Measurements from ENCODE around the gene FAAP24. TPM values are rescaled to one million over a fixed set of nuclear protein-coding genes. Genes with fewer than 3 reads are reported as not detected.
"Not testable (repeated sequence)": the region's sequence is repeated elsewhere in the genome, so short reads cannot be mapped to it uniquely, and the experiment has no call there.

FAAP24 gene
- total RNA-seq, 1 experiment from 2014 or later: 6.0 TPM

- not testable (repeated sequence) for H3K27ac ChIP-seq (ENCODE audit: insufficient read length, low read depth, low read length); H3K27me3 ChIP-seq (ENCODE audit: insufficient read depth, low read length); H3K4me2 ChIP-seq (ENCODE audit: insufficient read depth, insufficient read length, low read length); H3K9me3 Mint-ChIP-seq; H2AFZ ChIP-seq (ENCODE audit: low read length); H4K91ac ChIP-seq (ENCODE audit: insufficient read length, low read depth, low read length); H3K79me2 ChIP-seq (ENCODE audit: insufficient read depth, low read length); H4K20me1 ChIP-seq (ENCODE audit: control insufficient read depth, insufficient read depth, insufficient read length); H2BK20ac ChIP-seq (ENCODE audit: low read depth, low read length, poor library complexity, severe bottlenecking); H3K27me3 Mint-ChIP-seq (ENCODE audit: low read depth); H3K4me3 Mint-ChIP-seq; H3K14ac ChIP-seq (ENCODE audit: insufficient read depth, low read length); H2BK120ac ChIP-seq (ENCODE audit: low read depth, low read length, poor library complexity, severe bottlenecking); DNase-seq; H3K56ac ChIP-seq (ENCODE audit: insufficient read length, low read depth, low read length); H3K9me3 ChIP-seq (ENCODE audit: control insufficient read depth, low read depth, low read length); H2BK5ac ChIP-seq (ENCODE audit: insufficient read length, low read length); H4K8ac ChIP-seq (replicated peaks; ENCODE audit: insufficient read length, low read depth, low read length); H3K4me1 ChIP-seq (ENCODE audit: insufficient read depth, low read length); H3K79me1 ChIP-seq (ENCODE audit: insufficient read depth, low read depth, low read length, poor library complexity, severe bottlenecking); H3K4ac ChIP-seq (ENCODE audit: low read depth, low read length); H2BK12ac ChIP-seq (ENCODE audit: insufficient read length, low read depth, low read length); H3K9ac ChIP-seq (ENCODE audit: extremely low read depth, insufficient read length, low read length); H3K4me1 Mint-ChIP-seq; H3K27ac Mint-ChIP-seq; H3T11ph ChIP-seq (ENCODE audit: low read length); H4K5ac ChIP-seq (ENCODE audit: insufficient read length, low read depth, low read length); H3K23me2 ChIP-seq (ENCODE audit: insufficient read length, low read depth, low read length, poor library complexity, severe bottlenecking); H3K18ac ChIP-seq (ENCODE audit: insufficient read length, low read depth, low read length); H2AK5ac ChIP-seq (ENCODE audit: insufficient read length, low read length); H3K23ac ChIP-seq (ENCODE audit: insufficient read length, low read depth, low read length); H2BK15ac ChIP-seq (ENCODE audit: low read depth, low read length)
- H3K36me3 Mint-ChIP-seq (ENCODE audit: insufficient read depth in 1 of 3, low read depth in 3 of 3): peaks cover 10 to 63% (median 48%) of the 10 kb centered on the region in 3 experiments; a peak in 6 of 7 replicates
- no CpG with 5 or more reads among the region's 7 CpGs for WGBS (ENCODE audit: extremely low coverage, insufficient read length, low lambda C conversion rate)
Measured at GRCh38 chr19:32979807-32980206, 7.8 kb downstream of the FAAP24 start.

- not testable (repeated sequence) for H3K4me1 Mint-ChIP-seq; H3K56ac ChIP-seq (ENCODE audit: insufficient read length, low read depth, low read length); H3K9me3 ChIP-seq (ENCODE audit: control insufficient read depth, low read depth, low read length); H3K79me2 ChIP-seq (ENCODE audit: insufficient read depth, low read length); H4K20me1 ChIP-seq (ENCODE audit: control insufficient read depth, insufficient read depth, insufficient read length); H3K27ac ChIP-seq (ENCODE audit: insufficient read length, low read depth, low read length); H3K9ac ChIP-seq (ENCODE audit: extremely low read depth, insufficient read length, low read length); H3K4ac ChIP-seq (ENCODE audit: low read depth, low read length); H3K23ac ChIP-seq (ENCODE audit: insufficient read length, low read depth, low read length); H3T11ph ChIP-seq (ENCODE audit: low read length); H3K4me2 ChIP-seq (ENCODE audit: insufficient read depth, insufficient read length, low read length); DNase-seq; H3K23me2 ChIP-seq (ENCODE audit: insufficient read length, low read depth, low read length, poor library complexity, severe bottlenecking); H3K4me1 ChIP-seq (ENCODE audit: insufficient read depth, low read length); H2AFZ ChIP-seq (ENCODE audit: low read length); H4K8ac ChIP-seq (replicated peaks; ENCODE audit: insufficient read length, low read depth, low read length); H4K5ac ChIP-seq (ENCODE audit: insufficient read length, low read depth, low read length); H2BK20ac ChIP-seq (ENCODE audit: low read depth, low read length, poor library complexity, severe bottlenecking); H3K4me3 Mint-ChIP-seq; H2BK12ac ChIP-seq (ENCODE audit: insufficient read length, low read depth, low read length); H3K18ac ChIP-seq (ENCODE audit: insufficient read length, low read depth, low read length); H2BK5ac ChIP-seq (ENCODE audit: insufficient read length, low read length); H2BK120ac ChIP-seq (ENCODE audit: low read depth, low read length, poor library complexity, severe bottlenecking); H3K9me3 Mint-ChIP-seq; H3K79me1 ChIP-seq (ENCODE audit: insufficient read depth, low read depth, low read length, poor library complexity, severe bottlenecking); H2BK15ac ChIP-seq (ENCODE audit: low read depth, low read length); H3K14ac ChIP-seq (ENCODE audit: insufficient read depth, low read length); H4K91ac ChIP-seq (ENCODE audit: insufficient read length, low read depth, low read length); H3K27me3 ChIP-seq (ENCODE audit: insufficient read depth, low read length); H3K27me3 Mint-ChIP-seq (ENCODE audit: low read depth); H2AK5ac ChIP-seq (ENCODE audit: insufficient read length, low read length)
- peaks cover 10 to 61% (median 54%) of the 10 kb centered on the region in 3 experiments; a peak in 6 of 7 replicates for H3K36me3 Mint-ChIP-seq (ENCODE audit: insufficient read depth in 1 of 3, low read depth in 3 of 3)
- WGBS (ENCODE audit: extremely low coverage, insufficient read length, low lambda C conversion rate): no CpG with 5 or more reads among the region's 6 CpGs
- peak overlapping the region in 1 of 3 experiments; percentile 3; a peak in 2 of 7 replicates for H3K27ac Mint-ChIP-seq
Measured at GRCh38 chr19:32982488-32982887, 10.4 kb downstream of the FAAP24 start.

All from H9 (cell line).